Measurements from ENCODE around the gene SLC6A6. TPM values are rescaled to one million over a fixed set of nuclear protein-coding genes. Genes with fewer than 3 reads are reported as not detected.

SLC6A6 gene
- total RNA-seq, 1 donor from 2014 or later = 24.2 TPM

GRCh38 chr3:14503706-14504065 is 101.3 kb downstream of the SLC6A6 start:
- peaks cover 4% of the 10 kb centered on the region for H3K9me3 ChIP-seq (ENCODE audit: insufficient read depth, low read depth, low read length)
- H4K20me1 ChIP-seq (ENCODE audit: insufficient read depth, low read length) = no peaks in the 10 kb centered on the region
- peaks cover 3% of the 10 kb centered on the region for H3K27me3 ChIP-seq (ENCODE audit: insufficient read depth, low read length)
- TF ChIP-seq EZH2 (IDR thresholded peaks at IDR 0.05; ENCODE audit: insufficient read depth, low read length) (no peak), CTCF (IDR thresholded peaks at IDR 0.05; ENCODE audit: insufficient read depth, low read depth, low read length) (no peak)
- H3K27ac ChIP-seq (ENCODE audit: low read depth, low read length) = no peak overlapping the region
- H3K9me3 Mint-ChIP-seq (ENCODE audit: unreplicated experiment) = peaks cover 10% of the 10 kb centered on the region
- H3K36me3 Mint-ChIP-seq (ENCODE audit: low read depth, unreplicated experiment) = peaks cover 4% of the 10 kb centered on the region
- no peak overlapping the region for H2AFZ ChIP-seq (ENCODE audit: low read depth, low read length)
- peaks cover 25% of the 10 kb centered on the region for H3K27me3 Mint-ChIP-seq (ENCODE audit: low read depth, unreplicated experiment)
- no peaks in the 10 kb centered on the region for H3K4me1 Mint-ChIP-seq (ENCODE audit: low read depth, unreplicated experiment)
- no peak overlapping the region for H3K4me3 Mint-ChIP-seq (ENCODE audit: unreplicated experiment)
- H3K36me3 ChIP-seq (ENCODE audit: insufficient read depth, low read length) = no peaks in the 10 kb centered on the region
- FAIRE-seq = no peak
- no peaks in the 10 kb centered on the region for H3K4me1 ChIP-seq (ENCODE audit: insufficient read depth, low read length)
- H3K27ac Mint-ChIP-seq (ENCODE audit: unreplicated experiment) = no peak overlapping the region
- no peak for DNase-seq (ENCODE audit: low read depth)
- H3K4me3 ChIP-seq (ENCODE audit: insufficient read depth, low read depth, low read length) = no peak overlapping the region
- no peaks in the 10 kb centered on the region for H3K79me2 ChIP-seq (ENCODE audit: insufficient read depth, low read length)
- no peak overlapping the region for H3K4me2 ChIP-seq (ENCODE audit: low read length)
- no peak overlapping the region for H3K9ac ChIP-seq (ENCODE audit: low read length)

GRCh38 chr3:14505001-14505802 is 102.8 kb downstream of the SLC6A6 start:
- Mint-ChIP-seq H3K4me3 (ENCODE audit: unreplicated experiment) (no peak overlapping the region), H3K27ac (ENCODE audit: unreplicated experiment) (peak overlapping the region; percentile 29), H3K9me3 (ENCODE audit: unreplicated experiment) (peaks cover 10% of the 10 kb centered on the region), H3K36me3 (ENCODE audit: low read depth, unreplicated experiment) (peaks cover 4% of the 10 kb centered on the region), H3K4me1 (ENCODE audit: low read depth, unreplicated experiment) (no peaks in the 10 kb centered on the region), H3K27me3 (ENCODE audit: low read depth, unreplicated experiment) (peaks cover 20% of the 10 kb centered on the region)
- H3K79me2 ChIP-seq (ENCODE audit: insufficient read depth, low read length) = no peaks in the 10 kb centered on the region
- no peaks in the 10 kb centered on the region for H4K20me1 ChIP-seq (ENCODE audit: insufficient read depth, low read length)
- no peak overlapping the region for H3K4me2 ChIP-seq (ENCODE audit: low read length)
- no peak for FAIRE-seq
- TF ChIP-seq EZH2 (IDR thresholded peaks at IDR 0.05; ENCODE audit: insufficient read depth, low read length) (no peak), CTCF (IDR thresholded peaks at IDR 0.05; ENCODE audit: insufficient read depth, low read depth, low read length) (no peak)
- H3K27me3 ChIP-seq (ENCODE audit: insufficient read depth, low read length) = no peaks in the 10 kb centered on the region
- no peak for DNase-seq (ENCODE audit: low read depth)
- no peaks in the 10 kb centered on the region for H3K4me1 ChIP-seq (ENCODE audit: insufficient read depth, low read length)
- no peaks in the 10 kb centered on the region for H3K36me3 ChIP-seq (ENCODE audit: insufficient read depth, low read length)
- H3K9me3 ChIP-seq (ENCODE audit: insufficient read depth, low read depth, low read length) = peaks cover 4% of the 10 kb centered on the region
- H3K4me3 ChIP-seq (ENCODE audit: insufficient read depth, low read depth, low read length) = no peak overlapping the region
- H2AFZ ChIP-seq (ENCODE audit: low read depth, low read length) = no peak overlapping the region
- no peak overlapping the region for H3K9ac ChIP-seq (ENCODE audit: low read length)
- no peak overlapping the region for H3K27ac ChIP-seq (ENCODE audit: low read depth, low read length)

Measured in astrocyte (in vitro differentiated cells and primary cell).